ENCODE measurements around the gene EFHD2.
A peak's percentile ranks its signal among the peaks of the same experiment; 100 is the strongest.
"Not testable (repeated sequence)": the region's sequence is repeated elsewhere in the genome, so short reads cannot be mapped to it uniquely, and the experiment has no call there.

Gene EFHD2, protein sequence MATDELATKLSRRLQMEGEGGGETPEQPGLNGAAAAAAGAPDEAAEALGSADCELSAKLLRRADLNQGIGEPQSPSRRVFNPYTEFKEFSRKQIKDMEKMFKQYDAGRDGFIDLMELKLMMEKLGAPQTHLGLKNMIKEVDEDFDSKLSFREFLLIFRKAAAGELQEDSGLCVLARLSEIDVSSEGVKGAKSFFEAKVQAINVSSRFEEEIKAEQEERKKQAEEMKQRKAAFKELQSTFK

GRCh38 chr1:15409388-15410222, at the start of gene EFHD2:
EFHD2 (plus strand) TSS chr1:15409888; CDS start chr1:15409972, 84 bp downstream.
- DNase-seq (ENCODE audit: low spot score): peak; percentile 90

DNA sequence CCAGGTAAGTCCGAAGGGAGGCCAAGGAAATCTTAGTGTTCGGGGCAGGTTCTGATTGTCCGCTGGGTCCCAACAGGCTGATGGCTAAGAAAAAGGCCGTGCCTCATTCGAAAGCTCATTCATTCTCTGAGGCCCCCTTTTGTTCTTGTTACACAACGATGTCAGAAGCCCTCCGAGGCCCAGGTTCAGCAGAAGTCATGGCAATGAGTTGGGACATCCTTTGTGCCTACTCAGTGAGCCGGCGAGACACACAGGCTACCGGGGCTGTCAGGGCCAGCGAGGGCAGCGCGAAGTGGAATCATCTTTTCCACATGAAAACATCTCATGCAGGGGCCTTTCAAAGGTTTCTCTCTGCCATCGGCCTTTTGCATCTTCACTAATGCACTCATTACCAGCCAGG, 49.0 kb upstream of the EFHD2 start:
- DNase-seq (ENCODE audit: low spot score): no peak

DNA sequence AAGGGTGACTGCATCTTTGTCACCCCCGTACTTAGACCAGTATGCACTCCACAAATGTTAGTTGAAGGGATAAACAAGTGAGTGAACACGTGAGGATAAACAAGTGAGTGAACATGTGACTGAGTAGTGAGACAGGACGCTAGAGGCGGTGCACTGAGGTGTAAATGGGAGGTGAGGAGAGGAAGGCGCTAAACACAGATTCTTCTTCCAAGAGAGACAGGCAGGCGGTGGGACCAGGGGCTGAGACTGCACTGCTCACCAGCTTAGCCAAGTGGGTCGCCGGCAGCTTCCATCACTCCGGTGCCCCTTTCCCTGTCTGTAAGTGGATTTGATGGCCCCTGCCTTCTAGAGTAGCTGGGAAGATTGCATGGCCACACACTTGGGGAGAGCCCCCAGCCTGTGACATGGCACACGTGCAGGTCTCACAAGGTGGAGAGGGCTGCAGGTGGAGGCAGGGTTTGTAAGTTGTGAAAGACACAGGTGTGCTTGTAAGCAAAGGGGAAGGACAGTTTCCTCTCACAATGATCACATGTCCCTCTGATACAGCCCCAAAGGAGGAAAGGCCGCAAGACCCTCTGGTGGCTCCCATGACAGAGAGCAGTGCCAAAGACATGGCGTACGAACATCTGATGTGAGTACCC, 47.5 kb upstream of the EFHD2 start:
- no peak for DNase-seq (ENCODE audit: low spot score)

DNA sequence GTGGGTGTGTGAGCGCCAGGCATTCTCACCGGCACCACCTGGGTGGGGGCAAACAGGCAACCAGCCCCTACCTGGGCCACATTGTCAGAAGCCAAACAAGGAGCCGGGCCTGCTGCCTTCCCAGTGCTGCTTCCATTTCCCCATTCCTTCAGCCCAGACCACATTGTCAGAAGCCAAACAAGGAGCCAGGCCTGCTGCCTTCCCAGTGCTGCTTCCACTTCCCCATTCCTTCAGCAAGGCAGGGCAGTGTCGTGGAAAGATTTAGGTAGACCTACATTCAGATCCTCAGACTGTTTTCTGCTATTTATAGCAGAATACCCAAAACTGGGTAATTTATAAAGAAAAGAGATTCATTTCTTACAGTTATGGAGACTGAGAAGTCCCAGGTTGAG, 47.0 kb upstream of the EFHD2 start:
- DNase-seq (ENCODE audit: low spot score): no peak

GRCh38 chr1:15364740-15365139, 44.9 kb upstream of the EFHD2 start:
- DNase-seq (ENCODE audit: low spot score): no peak

GRCh38 chr1:15368888-15369287, 40.8 kb upstream of the EFHD2 start:
- DNase-seq (ENCODE audit: low spot score): no peak

GRCh38 chr1:15370268-15370667, 39.4 kb upstream of the EFHD2 start:
- DNase-seq (ENCODE audit: low spot score): no peak

GRCh38 chr1:15370781-15371520, 38.7 kb upstream of the EFHD2 start:
- DNase-seq (ENCODE audit: low spot score): no peak

DNA sequence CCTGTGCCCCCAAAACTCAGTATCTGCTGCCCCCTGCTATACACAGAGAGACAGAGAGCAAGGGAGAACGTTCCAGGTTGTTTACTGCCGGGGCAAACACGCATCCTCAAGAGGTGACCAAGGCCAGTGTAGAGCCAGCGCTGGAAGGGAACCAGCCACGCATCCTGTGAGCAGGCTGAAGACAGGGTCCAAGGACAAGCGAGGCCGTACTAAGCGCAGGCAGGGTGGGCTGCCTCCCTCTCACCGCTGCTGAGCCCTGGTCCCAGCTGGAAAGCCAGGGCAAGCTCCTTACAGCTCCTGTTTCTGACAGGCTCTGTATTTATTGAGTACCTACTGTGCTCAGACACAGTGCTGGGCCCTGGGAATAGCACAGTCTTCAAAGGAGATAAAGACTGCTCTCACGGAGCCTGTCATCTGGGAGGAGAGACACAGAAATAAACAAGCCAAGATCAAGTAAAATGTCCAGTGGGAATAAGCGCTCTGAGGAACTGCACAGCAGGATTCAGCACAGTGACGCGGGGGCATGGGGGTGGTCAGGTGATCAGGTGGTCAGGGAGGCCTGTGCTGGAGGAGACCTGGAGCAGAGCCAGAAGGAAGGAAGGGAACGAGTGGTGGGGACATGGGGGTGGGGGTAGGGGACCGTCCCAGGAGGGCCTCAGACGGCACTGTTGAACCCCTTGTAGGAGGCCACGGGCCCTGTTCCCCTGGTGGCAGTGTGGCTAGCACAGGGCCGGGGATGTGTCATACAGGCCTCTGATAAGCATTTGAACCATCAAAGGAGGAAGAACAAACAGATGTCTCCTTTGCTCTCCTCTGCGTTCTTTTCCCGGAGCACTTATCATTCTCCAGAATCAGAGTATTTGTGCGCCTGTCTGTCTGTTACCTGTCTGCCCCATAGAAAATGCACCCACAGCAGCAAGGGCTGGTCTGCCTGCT, 37.8 kb upstream of the EFHD2 start:
- DNase-seq (ENCODE audit: low spot score): no peak

DNA sequence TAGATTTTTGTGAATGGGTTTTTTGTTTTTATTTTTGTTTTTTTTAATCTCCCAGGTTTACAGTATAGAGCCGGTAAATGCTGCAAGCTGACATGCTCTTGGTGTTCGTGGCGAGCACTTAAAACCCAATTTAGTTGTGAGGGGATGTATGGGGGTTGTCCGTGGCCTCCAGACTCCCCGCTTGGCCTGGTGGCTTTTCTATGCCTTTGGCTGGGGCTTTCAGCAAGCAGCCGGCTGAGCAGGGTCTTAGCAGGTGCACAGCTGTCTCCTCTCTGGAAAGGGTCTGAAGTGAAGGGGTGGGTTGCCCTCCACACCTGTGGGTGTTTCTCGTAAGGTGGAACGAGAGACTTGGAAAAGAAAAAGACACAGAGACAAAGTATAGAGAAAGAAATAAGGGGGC, 31.0 kb upstream of the EFHD2 start:
- DNase-seq (ENCODE audit: low spot score): no peak

DNA sequence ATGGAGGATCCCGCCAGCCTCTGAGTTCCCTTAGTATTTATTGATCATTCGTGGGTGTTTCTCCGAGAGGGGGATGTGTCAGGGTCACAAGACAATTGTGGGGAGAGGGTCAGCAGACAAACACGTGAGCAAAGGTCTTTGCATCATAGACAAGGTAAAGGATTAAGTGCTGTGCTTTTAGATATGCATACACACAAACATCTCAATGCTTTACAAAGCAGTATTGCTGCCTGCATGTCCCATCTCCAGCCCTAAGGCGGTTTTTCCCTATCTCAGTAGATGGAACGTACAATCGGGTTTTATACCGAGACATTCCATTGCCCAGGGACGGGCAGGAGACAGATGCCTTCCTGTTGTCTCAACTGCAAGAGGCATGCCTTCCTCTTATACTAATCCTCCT, 30.5 kb upstream of the EFHD2 start:
- not testable (repeated sequence) for DNase-seq (ENCODE audit: low spot score)

- no peak for DNase-seq (ENCODE audit: low spot score)
Measured at GRCh38 chr1:15380601-15381508, 28.8 kb upstream of the EFHD2 start.

- DNase-seq (ENCODE audit: low spot score): no peak
Measured at GRCh38 chr1:15381805-15382204, 27.9 kb upstream of the EFHD2 start.

DNA sequence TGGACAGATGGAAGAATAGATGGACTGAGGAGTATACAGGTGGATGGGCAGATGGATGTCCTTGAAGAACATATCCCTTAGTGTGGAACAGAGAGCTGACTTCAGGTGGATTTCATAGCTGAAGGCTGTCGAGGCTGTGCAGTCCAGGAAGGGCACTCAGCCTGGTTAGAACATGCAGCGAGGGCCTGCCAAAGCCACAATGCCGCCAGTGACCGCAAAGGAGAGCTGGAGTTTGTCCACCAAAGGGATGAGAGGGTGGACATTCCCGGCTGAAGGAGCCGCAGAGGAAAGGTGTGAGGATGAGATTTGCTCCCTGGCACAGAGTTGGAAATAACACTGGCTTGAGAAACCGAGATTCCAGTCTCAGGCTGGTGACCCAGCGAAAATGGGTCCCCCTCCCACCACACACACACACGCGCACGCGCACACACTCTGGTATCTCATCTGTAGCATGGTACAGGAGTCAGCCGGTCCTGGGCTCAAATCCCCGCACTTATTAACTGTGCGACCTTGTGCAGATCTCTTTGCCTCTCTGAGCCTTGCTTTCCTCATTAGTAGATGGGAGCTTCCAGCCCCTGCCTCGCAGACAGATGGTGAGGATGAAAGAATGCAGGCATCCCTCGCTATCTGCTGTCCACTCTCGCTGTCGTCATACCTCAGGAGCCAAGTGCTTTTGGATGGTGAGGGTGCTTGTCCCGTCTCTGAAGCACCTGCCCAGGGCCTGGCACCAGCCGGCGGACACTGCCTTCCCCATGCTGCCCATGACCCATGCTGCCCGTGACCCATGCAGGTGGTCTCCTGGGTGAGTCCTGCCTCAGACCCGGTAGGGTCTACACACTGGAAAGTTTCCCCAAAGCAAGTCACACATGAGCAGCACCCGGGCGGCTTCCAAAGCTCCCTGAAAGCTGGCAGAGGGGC, 26.8 kb upstream of the EFHD2 start:
- no peak for DNase-seq (ENCODE audit: low spot score)

DNA sequence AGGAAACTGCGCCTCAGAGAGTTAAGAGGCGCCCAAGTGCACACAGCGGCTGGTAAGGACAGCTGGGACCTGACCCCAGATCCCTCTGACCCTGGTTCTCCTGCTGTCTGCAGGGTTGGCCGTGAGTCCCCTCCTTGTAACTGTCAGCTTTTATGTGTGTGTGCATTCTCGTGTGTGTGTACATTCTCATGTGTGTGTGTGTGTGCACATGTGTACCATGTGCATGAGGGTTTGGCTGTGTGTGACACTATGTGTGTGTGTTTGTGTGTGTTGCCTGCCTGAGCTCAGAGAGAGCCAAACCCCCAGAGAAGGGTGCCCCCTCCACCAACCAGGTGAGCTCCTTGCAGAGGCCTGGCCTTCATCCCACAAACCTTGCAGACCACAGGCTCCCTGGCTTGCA, 25.9 kb upstream of the EFHD2 start:
- DNase-seq (ENCODE audit: low spot score): no peak

DNA sequence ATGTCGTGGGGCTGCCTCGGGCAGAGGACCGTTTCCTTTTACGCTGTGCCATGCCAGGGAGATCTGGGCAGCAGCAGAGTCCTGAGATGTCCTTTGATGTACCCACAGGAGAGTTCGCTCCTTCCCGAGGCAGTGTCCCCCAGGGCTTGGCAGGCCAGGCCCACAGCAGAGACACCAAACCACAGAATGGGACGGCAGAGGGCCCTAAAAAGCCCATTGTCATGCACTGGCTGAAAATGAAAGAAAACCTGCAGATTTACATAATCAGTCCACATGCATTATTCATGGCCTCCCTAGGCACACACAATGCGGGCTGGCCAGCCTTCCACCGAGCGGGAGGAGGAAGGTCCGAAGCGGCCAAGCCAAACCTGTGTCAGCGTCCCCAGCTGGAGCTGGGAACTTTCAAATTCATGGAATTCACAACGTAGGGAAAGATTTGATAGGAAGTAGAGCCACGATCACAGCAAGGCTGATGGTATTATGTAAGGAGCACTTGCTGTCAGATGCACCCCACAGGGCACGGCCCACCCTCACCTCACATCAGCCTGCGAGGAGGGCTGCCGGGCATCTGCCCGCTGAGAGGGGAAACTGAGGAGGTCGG, 25.3 kb upstream of the EFHD2 start:
- DNase-seq (ENCODE audit: low spot score): peak; percentile 38

DNA sequence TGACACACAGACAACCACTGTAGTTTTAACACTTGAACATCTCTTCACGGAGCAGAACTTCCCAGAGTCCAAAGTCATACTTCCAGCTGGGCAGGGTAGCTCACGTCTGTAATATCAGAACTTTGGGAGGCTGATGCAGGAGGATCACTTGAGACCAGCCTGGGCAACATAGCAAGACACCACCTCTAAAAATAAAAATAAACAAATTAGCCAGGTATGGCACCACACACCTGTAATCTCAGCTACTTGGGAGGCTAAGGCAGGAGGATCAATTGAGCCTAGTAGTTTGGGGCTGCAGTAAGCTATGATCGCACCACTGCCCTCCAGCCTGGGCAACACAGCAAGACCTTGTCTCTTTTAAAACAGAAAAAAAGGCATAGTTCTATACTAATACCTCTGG, 24.3 kb upstream of the EFHD2 start:
- DNase-seq (ENCODE audit: low spot score): no peak

DNA sequence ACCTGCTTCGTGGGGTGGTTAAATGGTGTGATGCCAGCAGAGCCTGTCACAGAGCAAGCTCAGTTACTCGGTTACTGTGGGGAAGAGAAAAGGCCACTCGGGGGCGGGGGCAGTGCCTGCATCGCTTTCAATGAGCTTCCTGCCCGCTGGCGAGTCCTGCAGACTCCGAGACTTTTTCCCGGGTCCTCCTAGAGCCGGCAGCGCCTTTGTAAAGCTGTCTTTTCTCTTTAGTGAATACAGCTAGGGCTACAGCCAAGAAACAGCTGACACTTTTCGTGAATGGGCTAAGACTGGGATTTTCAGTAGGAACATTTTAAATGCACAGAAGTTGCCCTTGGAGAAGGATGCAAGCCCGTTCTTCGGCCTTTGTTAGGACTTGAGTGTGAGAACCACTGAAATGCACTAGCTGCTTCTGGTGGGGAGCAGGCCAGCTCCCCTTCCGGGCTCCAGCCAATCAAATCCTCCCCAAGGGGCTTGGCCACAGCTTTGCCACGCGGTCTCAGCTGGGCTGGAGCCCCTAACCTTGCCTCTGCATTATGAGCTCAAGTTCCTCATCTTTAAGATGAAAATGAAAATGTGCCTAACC, 23.4 kb upstream of the EFHD2 start:
- DNase-seq (ENCODE audit: low spot score): peak; percentile 42
